ENCODE data around the gene CMTM7.

Gene CMTM7, protein sequence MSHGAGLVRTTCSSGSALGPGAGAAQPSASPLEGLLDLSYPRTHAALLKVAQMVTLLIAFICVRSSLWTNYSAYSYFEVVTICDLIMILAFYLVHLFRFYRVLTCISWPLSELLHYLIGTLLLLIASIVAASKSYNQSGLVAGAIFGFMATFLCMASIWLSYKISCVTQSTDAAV

DNA sequence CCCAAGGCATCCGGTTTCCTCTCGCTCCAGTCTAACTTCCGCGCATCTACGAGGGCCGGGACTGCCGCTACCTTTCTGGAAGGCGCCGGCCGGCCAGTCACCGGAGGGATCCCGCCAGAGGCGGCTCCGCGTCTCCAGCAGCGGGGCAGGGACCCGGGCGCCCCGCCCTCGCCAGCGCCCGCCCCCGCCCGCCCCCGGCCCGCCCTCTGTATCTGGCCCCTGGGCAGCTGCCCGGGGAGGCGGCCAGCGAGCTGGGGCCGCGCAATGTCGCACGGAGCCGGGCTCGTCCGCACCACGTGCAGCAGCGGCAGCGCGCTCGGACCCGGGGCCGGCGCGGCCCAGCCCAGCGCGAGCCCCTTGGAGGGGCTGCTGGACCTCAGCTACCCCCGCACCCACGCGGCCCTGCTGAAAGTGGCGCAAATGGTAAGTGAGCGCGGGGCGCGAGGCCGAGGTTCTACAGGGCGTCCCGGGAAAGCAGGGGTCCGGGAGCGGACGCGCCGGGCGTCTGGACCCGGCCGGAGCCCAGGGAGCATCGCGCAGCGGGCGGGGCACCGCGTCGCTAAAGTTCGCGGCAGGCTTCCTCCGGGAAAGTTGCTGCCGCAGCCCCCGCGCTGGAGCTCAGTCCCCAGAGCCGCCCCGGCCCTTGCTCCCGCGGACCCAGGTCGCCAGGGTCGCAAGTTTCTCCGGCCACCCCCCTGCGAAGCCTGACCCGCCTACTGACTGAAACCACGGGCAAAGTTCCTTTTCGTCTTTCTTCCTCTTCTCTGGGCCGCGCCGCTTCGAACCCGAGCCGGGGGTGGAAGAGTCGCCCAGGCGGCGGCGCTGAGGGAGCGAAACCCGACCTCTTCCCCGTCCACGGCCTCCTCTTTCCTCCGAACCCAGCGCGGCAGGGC, at the start of gene CMTM7:
Gene CMTM7, plus strand, starts transcription at position 211 of the 893 bp plus-strand sequence. Its CDS starts 54 bp downstream, at position 265.
- H3K4me2 ChIP-seq (ENCODE audit: low read length): peak within 1 kb of the TSS; percentile 60
- H3K4me1 ChIP-seq (ENCODE audit: control insufficient read depth, low read length): peaks cover 22% of the 10 kb centered on the region
- H3K27me3 ChIP-seq (ENCODE audit: control insufficient read depth, low read length): no peaks in the 10 kb centered on the region
- peak within 1 kb of the TSS; percentile 75 for H3K4me3 ChIP-seq (ENCODE audit: low read length)
- TF ChIP-seq CTCF (IDR thresholded peaks at IDR 0.05; ENCODE audit: low read depth, low read length, poor library complexity, severe bottlenecking): peak; percentile 10
- no peak for TF ChIP-seq EZH2phosphoT487 (IDR thresholded peaks at IDR 0.05; ENCODE audit: borderline replicate concordance, low read length)
- no peaks in the 10 kb centered on the region for H3K36me3 ChIP-seq (ENCODE audit: control insufficient read depth, low read length)
- H3F3A ChIP-seq (ENCODE audit: control insufficient read depth, insufficient read depth): peaks cover 7% of the 10 kb centered on the region; the same call in 1 of the 2 replicates
- no peak within 1 kb of the TSS for H3K27ac ChIP-seq (ENCODE audit: low read depth, low read length)
- H3K9me3 ChIP-seq (ENCODE audit: control insufficient read depth, insufficient read depth, low read length): no peaks in the 10 kb centered on the region
- H4K20me1 ChIP-seq (ENCODE audit: control insufficient read depth, insufficient read depth, low read depth, low read length): no peaks in the 10 kb centered on the region
- 0 out of 2 replicates have a peak, but pooled peaks cover 3% of the 10 kb centered on the region for H3K79me2 ChIP-seq (ENCODE audit: control insufficient read depth, low read length)
- no peaks in the 10 kb centered on the region for H3K9me2 ChIP-seq (replicated peaks; ENCODE audit: control insufficient read depth, low read length)

DNA sequence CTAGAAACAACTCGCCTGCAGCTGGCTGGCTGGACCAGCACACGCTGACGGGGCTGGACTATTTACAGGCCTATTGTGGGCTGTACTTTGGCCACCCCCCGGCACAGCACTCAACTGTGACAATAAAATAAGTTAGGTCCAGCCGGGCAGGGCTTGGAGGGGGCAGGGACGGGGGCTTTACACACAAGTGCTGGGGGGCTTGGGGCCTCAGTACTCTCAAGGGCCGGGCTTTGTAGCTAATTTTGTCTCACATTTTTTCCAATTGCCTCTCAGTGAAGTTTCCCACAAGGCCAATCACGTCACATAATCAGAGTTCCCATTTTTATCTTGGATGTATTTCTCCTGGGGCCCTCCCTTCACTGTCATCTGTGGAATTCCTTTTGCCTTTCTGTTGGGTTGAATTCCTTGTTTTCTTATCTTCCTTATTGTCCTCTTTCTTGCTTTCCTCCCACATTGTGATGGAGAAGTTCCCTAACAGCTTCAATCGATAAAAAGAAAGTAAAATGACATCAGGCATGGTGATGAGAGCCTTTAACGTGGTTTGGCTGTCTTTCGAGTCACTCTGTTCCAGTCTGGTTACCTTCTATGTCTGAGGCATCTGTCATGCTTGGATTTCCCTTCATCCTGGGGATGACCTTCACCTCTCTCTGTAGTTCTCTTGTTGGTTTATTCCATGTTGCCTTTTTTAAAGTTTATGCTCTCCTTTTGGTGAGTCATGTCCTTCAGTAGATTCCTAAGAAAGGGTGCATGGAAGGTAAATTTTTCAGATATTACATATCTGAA, 44.1 kb upstream of the CMTM7 start:
- Histone ChIP-seq H3K9me3 (ENCODE audit: control insufficient read depth, insufficient read depth, low read length) (no peaks in the 10 kb centered on the region), H3K27ac (ENCODE audit: low read depth, low read length) (no peak overlapping the region), H3K79me2 (ENCODE audit: control insufficient read depth, low read length) (no peaks in the 10 kb centered on the region), H3K4me1 (ENCODE audit: control insufficient read depth, low read length) (no peaks in the 10 kb centered on the region), H3K4me2 (ENCODE audit: low read length) (no peak overlapping the region), H4K20me1 (ENCODE audit: control insufficient read depth, insufficient read depth, low read depth, low read length) (no peaks in the 10 kb centered on the region), H3K4me3 (ENCODE audit: low read length) (no peak overlapping the region), H3K36me3 (ENCODE audit: control insufficient read depth, low read length) (no peaks in the 10 kb centered on the region), H3F3A (ENCODE audit: control insufficient read depth, insufficient read depth) (no peaks in the 10 kb centered on the region), H3K27me3 (ENCODE audit: control insufficient read depth, low read length) (peaks cover 4% of the 10 kb centered on the region; the same call in 1 of the 2 replicates), H3K9me2 (replicated peaks; ENCODE audit: control insufficient read depth, low read length) (no peaks in the 10 kb centered on the region)
- TF ChIP-seq EZH2phosphoT487 (IDR thresholded peaks at IDR 0.05; ENCODE audit: borderline replicate concordance, low read length) (no peak), CTCF (IDR thresholded peaks at IDR 0.05; ENCODE audit: low read depth, low read length, poor library complexity, severe bottlenecking) (no peak)

GRCh38 chr3:32349184-32349583, 42.5 kb upstream of the CMTM7 start:
- H3K27me3 ChIP-seq (ENCODE audit: control insufficient read depth, low read length): peaks cover 3% of the 10 kb centered on the region; the same call in 1 of the 2 replicates
- no peak overlapping the region for H3K4me3 ChIP-seq (ENCODE audit: low read length)
- no peaks in the 10 kb centered on the region for H3K9me3 ChIP-seq (ENCODE audit: control insufficient read depth, insufficient read depth, low read length)
- TF ChIP-seq CTCF (IDR thresholded peaks at IDR 0.05; ENCODE audit: low read depth, low read length, poor library complexity, severe bottlenecking) (no peak), EZH2phosphoT487 (IDR thresholded peaks at IDR 0.05; ENCODE audit: borderline replicate concordance, low read length) (no peak)
- no peaks in the 10 kb centered on the region for H4K20me1 ChIP-seq (ENCODE audit: control insufficient read depth, insufficient read depth, low read depth, low read length)
- H3K9me2 ChIP-seq (replicated peaks; ENCODE audit: control insufficient read depth, low read length): no peaks in the 10 kb centered on the region
- H3K4me2 ChIP-seq (ENCODE audit: low read length): no peak overlapping the region
- no peaks in the 10 kb centered on the region for H3K4me1 ChIP-seq (ENCODE audit: control insufficient read depth, low read length)
- no peaks in the 10 kb centered on the region for H3F3A ChIP-seq (ENCODE audit: control insufficient read depth, insufficient read depth)
- no peaks in the 10 kb centered on the region for H3K36me3 ChIP-seq (ENCODE audit: control insufficient read depth, low read length)
- no peak overlapping the region for H3K27ac ChIP-seq (ENCODE audit: low read depth, low read length)
- no peaks in the 10 kb centered on the region for H3K79me2 ChIP-seq (ENCODE audit: control insufficient read depth, low read length)

All from DOHH2 (cell line).